Measurements from ENCODE around the gene NGF. TPM values are rescaled to one million over a fixed set of nuclear protein-coding genes. Genes with fewer than 3 reads are reported as not detected.

The NGF gene
- polyA plus RNA-seq, 1 donor: 1.4 TPM

DNA sequence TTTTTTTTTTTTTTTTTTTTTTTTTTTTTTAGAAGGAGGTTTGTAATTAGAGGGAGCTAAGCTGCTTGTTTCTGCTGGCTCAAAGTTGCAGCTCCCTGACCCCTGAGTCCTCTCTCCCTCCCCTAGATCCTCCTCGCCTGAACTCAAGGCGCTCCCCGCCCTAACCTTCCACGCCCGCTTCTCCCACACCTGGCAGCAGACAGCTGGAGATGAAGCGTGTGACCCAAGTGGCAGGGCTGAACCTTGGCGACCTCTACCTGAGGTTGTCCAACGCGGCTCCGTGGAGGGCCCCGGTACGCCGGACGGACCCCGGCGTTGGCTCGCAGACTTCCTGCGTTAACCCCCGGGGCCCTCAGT is 795 bp downstream of the NGF start:
- DNase-seq: peak in 1 of 2 donors; percentile 35
- Histone ChIP-seq H3K27ac (ENCODE audit: low read length) (no peak overlapping the region), H3K4me3 (ENCODE audit: low read length) (peak overlapping the region; percentile 33), H3K27me3 (ENCODE audit: control insufficient read depth, insufficient read depth, low read length) (peaks cover 45% of the 10 kb centered on the region), H3K4me1 (ENCODE audit: control insufficient read depth, insufficient read depth, low read length) (no peaks in the 10 kb centered on the region), H3K36me3 (ENCODE audit: control insufficient read depth, insufficient read depth, low read length) (no peaks in the 10 kb centered on the region), H3K9me3 (ENCODE audit: control insufficient read depth, low read depth, low read length) (peaks cover 5% of the 10 kb centered on the region)
- no CpG with 5 or more reads among the region's 19 CpGs for WGBS (ENCODE audit: insufficient coverage, low lambda C conversion rate)

GRCh38 chr1:115336741-115337140 is 1.3 kb downstream of the NGF start:
- Histone ChIP-seq H3K36me3 (ENCODE audit: control insufficient read depth, insufficient read depth, low read length) (no peaks in the 10 kb centered on the region), H3K9me3 (ENCODE audit: control insufficient read depth, low read depth, low read length) (peaks cover 5% of the 10 kb centered on the region), H3K27ac (ENCODE audit: low read length) (no peak overlapping the region), H3K4me3 (ENCODE audit: low read length) (no peak overlapping the region), H3K27me3 (ENCODE audit: control insufficient read depth, insufficient read depth, low read length) (peaks cover 45% of the 10 kb centered on the region), H3K4me1 (ENCODE audit: control insufficient read depth, insufficient read depth, low read length) (no peaks in the 10 kb centered on the region)
- no peak for DNase-seq
- no CpG with 5 or more reads among the region's 3 CpGs for WGBS (ENCODE audit: insufficient coverage, low lambda C conversion rate)

GRCh38 chr1:115332813-115333608 is 5.0 kb downstream of the NGF start:
- H3K27me3 ChIP-seq (ENCODE audit: control insufficient read depth, insufficient read depth, low read length): peaks cover 23% of the 10 kb centered on the region
- H3K4me3 ChIP-seq (ENCODE audit: low read length): no peak overlapping the region
- H3K27ac ChIP-seq (ENCODE audit: low read length): no peak overlapping the region
- no peaks in the 10 kb centered on the region for H3K36me3 ChIP-seq (ENCODE audit: control insufficient read depth, insufficient read depth, low read length)
- 100% methylated on average over 1 of the region's 7 CpGs for WGBS (ENCODE audit: insufficient coverage, low lambda C conversion rate)
- no peaks in the 10 kb centered on the region for H3K9me3 ChIP-seq (ENCODE audit: control insufficient read depth, low read depth, low read length)
- H3K4me1 ChIP-seq (ENCODE audit: control insufficient read depth, insufficient read depth, low read length): no peaks in the 10 kb centered on the region
- DNase-seq: no peak

DNA sequence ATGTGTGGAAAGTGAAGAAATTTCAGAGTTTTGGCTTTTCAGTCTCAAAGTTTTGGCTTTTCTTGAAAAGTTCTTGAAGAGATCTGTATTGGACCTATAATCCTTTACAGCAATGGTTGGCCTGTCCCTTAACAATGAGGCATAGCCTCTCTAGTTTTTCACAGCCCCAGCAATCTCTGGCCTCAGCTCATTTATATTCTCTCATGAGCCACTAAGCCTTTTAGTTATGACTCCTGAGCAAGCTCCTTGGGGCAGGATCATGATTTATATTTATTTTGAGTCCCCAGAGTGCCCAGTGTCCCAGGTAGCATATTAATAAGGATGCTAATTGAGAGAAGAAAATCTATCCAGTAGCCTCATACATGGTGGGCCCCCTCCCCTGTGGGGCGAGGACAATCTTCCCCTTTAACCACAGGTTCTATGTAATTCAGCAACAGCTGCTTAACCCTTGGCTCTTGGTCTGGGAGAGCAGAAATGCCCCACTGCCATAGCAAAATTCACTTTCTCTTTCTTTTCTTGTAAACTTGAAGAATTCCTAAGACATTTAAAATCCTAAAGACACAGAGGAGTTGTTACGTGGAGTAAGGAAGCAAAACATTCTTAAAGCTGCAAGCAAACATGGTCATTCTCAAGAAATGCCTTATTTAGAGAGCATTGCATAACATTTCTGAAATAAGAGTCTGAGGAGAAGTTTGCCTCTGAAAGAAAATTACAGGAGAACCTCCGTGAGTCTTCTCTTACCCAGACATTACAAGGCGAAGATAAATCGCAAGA is 6.3 kb downstream of the NGF start:
- Histone ChIP-seq H3K27me3 (ENCODE audit: control insufficient read depth, insufficient read depth, low read length) (peaks cover 10% of the 10 kb centered on the region), H3K27ac (ENCODE audit: low read length) (no peak overlapping the region), H3K36me3 (ENCODE audit: control insufficient read depth, insufficient read depth, low read length) (no peaks in the 10 kb centered on the region), H3K9me3 (ENCODE audit: control insufficient read depth, low read depth, low read length) (no peaks in the 10 kb centered on the region), H3K4me3 (ENCODE audit: low read length) (no peak overlapping the region), H3K4me1 (ENCODE audit: control insufficient read depth, insufficient read depth, low read length) (no peaks in the 10 kb centered on the region)
- WGBS (ENCODE audit: insufficient coverage, low lambda C conversion rate): 89% methylated on average over 1 of the region's 5 CpGs
- no peak for DNase-seq

GRCh38 chr1:115330480-115331013 is 7.5 kb downstream of the NGF start:
- no peaks in the 10 kb centered on the region for H3K4me1 ChIP-seq (ENCODE audit: control insufficient read depth, insufficient read depth, low read length)
- no peaks in the 10 kb centered on the region for H3K36me3 ChIP-seq (ENCODE audit: control insufficient read depth, insufficient read depth, low read length)
- no peaks in the 10 kb centered on the region for H3K9me3 ChIP-seq (ENCODE audit: control insufficient read depth, low read depth, low read length)
- DNase-seq: no peak
- no peak overlapping the region for H3K4me3 ChIP-seq (ENCODE audit: low read length)
- WGBS (ENCODE audit: insufficient coverage, low lambda C conversion rate): 93% methylated on average over 3 of the region's 7 CpGs
- no peaks in the 10 kb centered on the region for H3K27me3 ChIP-seq (ENCODE audit: control insufficient read depth, insufficient read depth, low read length)
- H3K27ac ChIP-seq (ENCODE audit: low read length): no peak overlapping the region

GRCh38 chr1:115329965-115330364 is 8.1 kb downstream of the NGF start:
- Histone ChIP-seq H3K9me3 (ENCODE audit: control insufficient read depth, low read depth, low read length) (no peaks in the 10 kb centered on the region), H3K36me3 (ENCODE audit: control insufficient read depth, insufficient read depth, low read length) (no peaks in the 10 kb centered on the region), H3K4me1 (ENCODE audit: control insufficient read depth, insufficient read depth, low read length) (no peaks in the 10 kb centered on the region), H3K4me3 (ENCODE audit: low read length) (no peak overlapping the region), H3K27me3 (ENCODE audit: control insufficient read depth, insufficient read depth, low read length) (no peaks in the 10 kb centered on the region), H3K27ac (ENCODE audit: low read length) (no peak overlapping the region)
- WGBS (ENCODE audit: insufficient coverage, low lambda C conversion rate): no CpG with 5 or more reads among the region's 3 CpGs
- no peak for DNase-seq

DNA sequence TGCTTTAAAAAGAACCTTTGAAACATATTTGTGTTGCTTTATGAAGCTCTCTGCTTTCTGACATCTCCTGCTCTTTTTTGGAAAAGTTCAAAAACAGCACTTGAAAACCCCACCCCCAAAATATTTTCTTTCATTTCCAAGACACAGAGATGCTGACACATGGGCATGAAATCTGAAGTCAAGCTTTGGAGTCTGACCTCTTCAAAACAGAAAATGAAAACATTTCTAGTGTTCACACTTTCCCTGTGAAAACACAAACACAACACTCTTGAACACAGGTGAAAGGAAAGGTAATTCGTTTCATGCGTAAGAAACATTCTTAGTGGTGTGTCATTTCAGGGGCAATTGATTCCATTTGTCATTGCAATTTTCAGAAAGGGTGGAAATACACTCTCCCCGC is 10.8 kb downstream of the NGF start:
- Histone ChIP-seq H3K4me3 (ENCODE audit: low read length) (no peak overlapping the region), H3K4me1 (ENCODE audit: control insufficient read depth, insufficient read depth, low read length) (no peaks in the 10 kb centered on the region), H3K36me3 (ENCODE audit: control insufficient read depth, insufficient read depth, low read length) (no peaks in the 10 kb centered on the region), H3K27ac (ENCODE audit: low read length) (no peak overlapping the region), H3K9me3 (ENCODE audit: control insufficient read depth, low read depth, low read length) (no peaks in the 10 kb centered on the region), H3K27me3 (ENCODE audit: control insufficient read depth, insufficient read depth, low read length) (no peaks in the 10 kb centered on the region)
- DNase-seq: no peak
- 100% methylated on average over 1 of the region's 3 CpGs for WGBS (ENCODE audit: insufficient coverage, low lambda C conversion rate)

- H3K4me1 ChIP-seq (ENCODE audit: control insufficient read depth, insufficient read depth, low read length): no peaks in the 10 kb centered on the region
- 100% methylated on average over 1 of the region's 6 CpGs for WGBS (ENCODE audit: insufficient coverage, low lambda C conversion rate)
- no peaks in the 10 kb centered on the region for H3K36me3 ChIP-seq (ENCODE audit: control insufficient read depth, insufficient read depth, low read length)
- H3K27me3 ChIP-seq (ENCODE audit: control insufficient read depth, insufficient read depth, low read length): no peaks in the 10 kb centered on the region
- no peak overlapping the region for H3K27ac ChIP-seq (ENCODE audit: low read length)
- H3K4me3 ChIP-seq (ENCODE audit: low read length): no peak overlapping the region
- H3K9me3 ChIP-seq (ENCODE audit: control insufficient read depth, low read depth, low read length): no peaks in the 10 kb centered on the region
- no peak for DNase-seq
These were observed 11.6 kb downstream of the NGF start for GRCh38 chr1:115326419-115326818.

GRCh38 chr1:115325874-115326273 is 12.2 kb downstream of the NGF start:
- no peaks in the 10 kb centered on the region for H3K36me3 ChIP-seq (ENCODE audit: control insufficient read depth, insufficient read depth, low read length)
- no peaks in the 10 kb centered on the region for H3K9me3 ChIP-seq (ENCODE audit: control insufficient read depth, low read depth, low read length)
- H3K4me3 ChIP-seq (ENCODE audit: low read length): no peak overlapping the region
- DNase-seq: no peak
- H3K27me3 ChIP-seq (ENCODE audit: control insufficient read depth, insufficient read depth, low read length): peaks cover under 1% of the 10 kb centered on the region
- 50% methylated on average over 1 of the region's 5 CpGs for WGBS (ENCODE audit: insufficient coverage, low lambda C conversion rate)
- no peak overlapping the region for H3K27ac ChIP-seq (ENCODE audit: low read length)
- H3K4me1 ChIP-seq (ENCODE audit: control insufficient read depth, insufficient read depth, low read length): no peaks in the 10 kb centered on the region

DNA sequence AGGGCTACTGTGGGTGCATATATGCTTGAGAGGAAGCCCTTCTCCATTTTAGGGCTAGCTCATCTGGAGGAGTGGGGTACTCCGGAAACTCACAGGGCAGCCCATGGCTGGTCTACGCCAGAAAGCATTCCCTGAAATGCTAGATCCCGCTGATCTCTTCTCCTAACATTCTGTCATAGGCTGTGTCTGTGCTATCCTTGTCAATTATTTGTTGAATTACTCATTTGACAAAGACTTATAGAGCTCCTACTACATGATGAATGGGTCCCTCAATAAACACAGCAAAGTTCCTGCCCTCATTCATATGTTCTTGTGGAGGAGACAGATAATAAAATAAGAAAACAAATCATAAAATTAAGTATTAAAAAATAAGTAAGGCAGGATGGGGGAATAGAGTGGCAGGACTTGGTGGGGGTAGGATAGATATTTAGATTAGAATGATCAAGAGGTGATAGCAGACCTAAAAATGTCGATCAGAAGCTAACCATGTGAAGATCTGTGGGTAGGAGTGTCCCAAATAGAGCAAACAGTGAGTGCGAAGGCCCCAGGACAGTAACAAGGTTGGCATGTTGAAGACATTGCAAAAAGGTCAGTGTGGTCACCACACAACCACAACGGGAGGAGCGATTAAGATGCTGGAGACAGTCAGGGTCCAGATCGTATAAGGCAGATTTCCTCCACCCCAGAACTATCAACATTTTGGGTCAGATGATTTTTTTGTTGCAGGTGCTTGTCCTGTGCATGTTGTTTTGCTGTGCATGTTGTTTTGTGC is 13.2 kb downstream of the NGF start:
- Histone ChIP-seq H3K4me3 (ENCODE audit: low read length) (no peak overlapping the region), H3K4me1 (ENCODE audit: control insufficient read depth, insufficient read depth, low read length) (no peaks in the 10 kb centered on the region), H3K27me3 (ENCODE audit: control insufficient read depth, insufficient read depth, low read length) (peaks cover 3% of the 10 kb centered on the region), H3K27ac (ENCODE audit: low read length) (no peak overlapping the region), H3K9me3 (ENCODE audit: control insufficient read depth, low read depth, low read length) (no peaks in the 10 kb centered on the region), H3K36me3 (ENCODE audit: control insufficient read depth, insufficient read depth, low read length) (no peaks in the 10 kb centered on the region)
- WGBS (ENCODE audit: insufficient coverage, low lambda C conversion rate): 100% methylated on average over 1 of the region's 8 CpGs
- no peak for DNase-seq
